Stimulated activated CD8-positive, alpha-beta memory T cell treated with anti-CD3 and anti-CD28 coated beads, Interleukin-15, amount 100 ng/mL, for 48 hours (primary cell): ENCODE data around the gene RALBP1.
"Not testable (repeated sequence)": the region's sequence is repeated elsewhere in the genome, so short reads cannot be mapped to it uniquely, and the experiment has no call there.

ENCODE experiments used
- DNase-seq, 2 donors: peaks; one replicate each; pipeline ENCODE4 v3.0.0-alpha.2; 2020; ENCODE audit warnings: low read depth in 2 of 2

The RALBP1 gene

DNA sequence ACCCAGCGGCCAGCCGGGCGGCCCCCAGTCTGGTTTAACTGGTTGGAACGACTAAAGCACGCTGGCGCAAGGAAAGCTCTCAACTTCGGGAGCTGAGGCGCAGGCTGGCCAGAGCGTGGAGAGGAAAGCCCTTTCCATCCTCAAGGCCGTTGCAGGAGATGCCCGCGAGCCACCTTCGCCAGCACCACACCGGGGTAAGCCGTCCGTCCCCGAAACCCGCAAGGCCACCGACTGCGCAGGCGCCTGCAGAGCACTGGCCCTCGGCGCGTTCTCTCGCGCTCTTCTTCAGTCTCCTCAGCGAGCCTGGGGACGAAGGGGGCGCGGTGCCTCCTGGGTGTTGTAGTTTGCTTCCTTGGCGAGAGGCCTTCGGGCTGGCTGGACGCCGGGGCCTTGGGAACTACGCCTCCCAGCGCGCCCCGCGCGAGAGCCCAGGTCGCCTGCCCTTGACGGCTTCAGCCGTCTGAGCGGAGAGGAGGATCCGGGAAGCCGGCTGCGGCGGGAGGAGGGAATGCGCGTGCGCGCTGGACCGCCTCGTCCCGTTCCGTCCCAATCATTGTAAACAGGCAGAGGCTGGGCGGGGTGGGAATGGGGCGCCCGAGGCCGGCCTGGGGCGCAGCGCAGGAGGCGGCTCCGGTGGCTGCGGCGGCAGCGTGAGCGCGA is at the start of gene RALBP1:
Gene RALBP1 (plus strand): TSS at position 531 of the 660 bp plus-strand sequence. CDS start 37,533 bp downstream, outside the sequence.
- DNase-seq = peak; percentile 99

- no peak for DNase-seq
Measured at GRCh38 chr18:9426753-9427152, 48.6 kb upstream of the RALBP1 start.

DNA sequence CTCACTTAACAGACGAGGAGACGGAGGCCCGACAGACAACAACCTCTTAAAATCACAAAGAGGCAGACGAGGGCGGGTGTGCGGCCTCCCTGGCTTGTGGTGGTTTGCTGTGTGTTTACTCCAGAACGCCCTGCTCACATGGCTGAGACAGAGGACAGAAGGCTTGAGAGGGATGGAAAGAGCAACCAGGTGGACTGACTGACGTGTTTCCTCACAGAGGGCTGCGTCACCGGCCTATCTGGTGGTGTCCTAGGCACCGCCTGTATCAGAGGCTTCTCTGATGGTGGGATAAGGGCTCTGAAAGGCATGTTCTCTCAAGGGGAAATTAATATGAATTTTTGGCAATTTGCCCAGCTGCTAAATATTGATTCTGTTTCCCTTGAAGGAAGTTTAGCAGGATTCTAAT is 47.0 kb upstream of the RALBP1 start:
- DNase-seq = no peak

DNA sequence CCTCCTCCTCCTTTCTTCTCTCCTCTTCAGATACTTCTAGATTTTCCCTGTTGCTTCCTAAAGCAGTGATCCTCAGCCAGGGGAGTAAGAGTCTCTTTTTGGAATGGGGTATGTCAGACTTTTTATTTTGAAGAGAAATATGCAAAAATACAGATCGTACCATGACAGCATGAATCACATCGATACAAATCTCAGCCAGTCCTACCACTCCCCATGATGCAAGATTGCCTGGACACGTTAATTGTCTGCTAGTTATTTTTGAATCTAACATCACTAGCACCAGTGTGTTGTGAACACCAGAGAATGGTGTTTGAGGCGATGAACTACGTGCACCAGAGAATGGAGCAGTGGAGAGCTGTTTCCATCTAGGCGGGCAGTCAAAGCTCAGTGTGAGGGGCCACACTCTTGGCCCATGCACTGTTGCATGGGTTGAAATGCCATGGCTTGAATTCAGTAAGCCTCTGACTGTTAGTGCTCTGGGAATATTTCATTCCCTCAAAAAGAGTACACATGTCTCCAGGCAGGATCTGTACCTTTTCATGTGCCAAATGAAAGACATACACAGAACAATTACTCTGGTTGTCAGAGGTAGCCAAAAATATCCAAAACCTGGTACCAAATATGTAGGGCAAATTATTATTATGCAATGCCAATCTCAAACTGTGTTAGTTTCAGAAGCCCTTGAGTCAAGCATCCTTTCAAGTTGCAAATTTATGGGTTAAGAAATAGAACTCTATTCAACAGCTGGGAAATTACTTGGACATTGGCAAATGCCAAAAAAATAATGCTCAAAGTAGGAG is 46.3 kb upstream of the RALBP1 start:
- no peak for DNase-seq

GRCh38 chr18:9429662-9429993 is 45.7 kb upstream of the RALBP1 start:
- no peak for DNase-seq

- not testable (repeated sequence) for DNase-seq
Measured at GRCh38 chr18:9430315-9430714, 45.0 kb upstream of the RALBP1 start.

GRCh38 chr18:9431296-9431695 is 44.0 kb upstream of the RALBP1 start:
- DNase-seq = no peak

GRCh38 chr18:9433122-9433521 is 42.2 kb upstream of the RALBP1 start:
- not testable (repeated sequence) for DNase-seq

DNA sequence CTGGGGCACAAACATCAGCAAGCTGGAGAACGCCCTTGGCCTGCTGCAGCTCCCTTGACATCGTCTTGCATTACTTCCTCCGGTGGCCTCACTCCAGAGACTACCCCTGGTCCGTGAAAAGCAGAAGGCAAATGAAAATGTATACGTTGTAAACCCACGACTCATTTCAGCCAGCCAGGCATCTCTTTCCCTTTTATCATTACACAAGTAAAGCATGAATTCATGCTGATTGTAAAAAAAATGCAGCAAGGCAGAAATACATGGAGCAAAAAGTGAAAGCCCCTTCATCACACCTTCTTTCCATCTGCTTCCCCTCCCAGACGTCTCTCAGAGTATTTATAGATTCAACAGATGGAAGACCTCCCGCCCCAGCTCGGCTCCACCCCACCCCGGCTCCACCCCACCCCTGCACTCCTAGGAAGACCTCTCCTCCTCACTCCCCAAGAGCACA is 41.6 kb upstream of the RALBP1 start:
- DNase-seq = no peak

- DNase-seq = no peak
Measured at GRCh38 chr18:9434122-9434701, 41.1 kb upstream of the RALBP1 start.

- DNase-seq = no peak
Measured at GRCh38 chr18:9435041-9435440, 40.3 kb upstream of the RALBP1 start.

GRCh38 chr18:9436206-9436929 is 38.9 kb upstream of the RALBP1 start:
- no peak for DNase-seq

- no peak for DNase-seq
Measured at GRCh38 chr18:9437021-9437437, 38.3 kb upstream of the RALBP1 start.

DNA sequence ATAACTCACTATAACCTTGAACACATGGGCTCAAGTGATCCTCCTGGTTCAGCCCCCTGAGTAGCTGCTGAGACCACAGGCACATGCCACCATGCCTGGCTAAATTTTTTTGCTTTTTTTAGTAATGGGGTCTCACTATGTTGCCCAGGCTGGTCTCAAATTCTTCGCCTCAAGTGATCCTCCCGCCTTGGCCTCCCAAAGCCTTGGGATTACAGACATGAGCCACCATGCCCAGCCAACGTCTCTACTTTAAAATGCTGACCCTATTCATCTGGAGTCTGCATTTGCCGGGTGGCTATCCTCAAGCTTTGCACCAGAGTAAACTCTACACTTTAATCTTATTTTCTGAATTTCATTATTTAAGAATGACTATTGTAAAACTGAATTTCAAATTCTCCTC is 37.6 kb upstream of the RALBP1 start:
- no peak for DNase-seq

- DNase-seq = no peak
Measured at GRCh38 chr18:9441061-9441460, 34.3 kb upstream of the RALBP1 start.

DNA sequence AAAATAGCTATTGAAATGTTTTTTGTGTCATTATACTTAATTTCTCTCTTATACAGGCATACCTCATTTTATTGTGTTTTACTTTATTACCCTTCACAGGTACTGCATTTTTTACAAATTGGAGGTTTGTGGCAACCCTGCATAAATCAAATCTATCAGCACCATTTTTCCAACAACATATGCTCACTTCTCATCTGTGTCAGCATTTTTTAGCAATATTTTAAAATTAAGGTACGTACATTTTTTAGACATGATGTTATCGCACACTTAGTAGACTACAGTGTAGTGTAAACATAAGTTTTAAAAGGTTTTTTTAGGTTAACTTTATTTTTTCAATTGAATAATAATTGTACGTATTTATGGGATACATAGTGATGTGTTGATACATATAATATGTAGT is 30.8 kb upstream of the RALBP1 start:
- DNase-seq = no peak

DNA sequence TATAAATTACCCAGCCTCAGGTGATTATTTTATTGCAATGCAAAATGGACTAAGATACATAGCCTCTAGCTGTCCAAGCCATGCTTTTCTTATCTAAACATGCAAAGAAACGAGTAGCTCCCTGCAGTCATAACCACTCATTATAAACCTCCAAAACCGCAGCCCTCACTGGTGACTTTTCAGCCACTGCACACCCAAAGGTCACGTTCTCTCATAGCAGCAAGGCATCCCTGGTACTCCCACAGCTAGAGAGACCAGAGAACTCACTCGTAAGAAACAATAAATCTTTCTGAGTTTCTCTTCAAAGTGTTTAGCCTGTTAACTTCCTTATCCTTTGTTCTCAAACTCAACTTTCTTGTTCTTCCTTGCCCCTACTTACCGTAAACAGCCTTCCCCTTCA is 28.5 kb upstream of the RALBP1 start:
- DNase-seq = no peak

- DNase-seq = no peak
Measured at GRCh38 chr18:9447334-9447733, 28.0 kb upstream of the RALBP1 start.

DNA sequence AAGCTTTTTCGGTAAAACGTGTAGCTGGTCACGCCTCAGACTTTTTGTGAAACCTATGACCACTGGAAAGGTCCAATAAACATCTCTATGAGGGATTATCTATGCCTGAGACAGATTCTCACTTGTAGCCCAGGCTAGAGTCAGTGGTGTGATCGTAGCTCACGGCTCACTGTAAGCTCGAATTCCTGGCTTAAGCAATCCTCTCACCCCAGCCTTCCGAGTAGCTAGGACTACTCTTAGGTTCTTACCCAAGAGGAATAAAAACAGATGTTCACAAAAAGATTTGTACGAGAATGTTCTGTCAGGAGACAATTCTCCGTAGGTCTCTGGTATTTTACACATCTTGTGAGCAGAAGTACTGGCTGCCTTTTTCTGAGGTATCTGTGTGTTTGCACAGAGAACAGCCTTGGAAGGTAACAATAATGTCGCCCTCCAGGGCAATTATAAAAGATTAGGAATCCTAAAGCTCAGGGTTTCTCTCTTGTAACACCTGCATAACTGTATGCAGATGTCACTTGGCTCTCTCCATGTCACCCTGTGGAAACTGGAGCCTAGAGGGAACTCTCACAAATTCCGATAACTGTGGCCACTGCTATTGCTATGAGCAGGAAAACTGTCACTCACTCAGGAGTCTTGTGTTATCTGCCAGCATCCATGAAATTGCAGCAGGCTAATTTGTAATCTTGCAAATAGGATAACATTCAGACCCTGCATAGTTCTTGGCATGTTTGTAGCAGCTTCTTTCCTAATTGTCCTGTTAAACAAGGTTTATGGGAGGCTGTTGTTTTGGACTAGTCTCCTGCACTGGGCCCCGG is 25.5 kb upstream of the RALBP1 start:
- DNase-seq = no peak

DNA sequence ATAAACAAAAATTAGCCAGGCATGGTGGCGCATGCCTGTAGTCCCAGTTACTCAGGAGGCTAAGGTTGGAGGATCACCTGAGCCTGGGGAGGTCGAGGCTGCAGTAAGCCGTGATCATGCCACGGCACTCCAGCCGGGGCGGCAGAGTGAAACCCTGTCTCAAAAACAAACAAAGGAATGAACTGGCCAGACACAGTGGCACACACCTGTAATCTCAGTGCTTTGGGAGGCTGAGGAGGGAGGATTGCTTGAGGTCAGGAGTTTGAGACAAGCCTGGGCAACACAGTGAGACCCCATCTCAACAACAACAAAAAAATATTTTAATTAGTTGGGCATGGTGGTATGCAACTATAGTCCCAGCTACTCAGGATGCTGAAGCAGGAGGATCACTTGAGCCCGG is 24.4 kb upstream of the RALBP1 start:
- not testable (repeated sequence) for DNase-seq

DNA sequence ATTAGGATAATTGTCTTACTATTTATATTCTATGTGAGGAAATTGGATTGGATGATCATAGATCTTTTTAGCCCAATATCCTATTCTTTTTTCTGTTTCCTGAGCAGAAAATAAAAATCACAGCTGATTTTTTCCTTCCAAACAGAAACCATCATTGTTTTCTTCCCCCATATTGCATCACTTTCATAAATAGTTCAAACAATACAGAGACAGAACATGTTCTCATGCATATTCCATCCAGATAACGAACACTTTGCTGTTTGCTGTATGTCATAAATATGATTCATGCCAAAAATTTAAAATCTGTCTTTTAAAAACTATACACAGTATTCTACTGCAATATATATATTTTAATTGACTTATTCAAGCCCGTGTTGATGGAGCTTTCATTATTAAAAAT is 22.0 kb upstream of the RALBP1 start:
- DNase-seq = no peak
